ENCODE data around the gene PAFAH1B1.

The PAFAH1B1 gene

GRCh38 chr17:2594722-2595599 is 1.5 kb downstream of the PAFAH1B1 start:
- no peak for TF ChIP-seq CTCF (IDR thresholded peaks at IDR 0.05; ENCODE audit: control insufficient read depth, extremely low read depth, insufficient read depth)
- H3K4me3 ChIP-seq (ENCODE audit: low read depth, low read length): peak overlapping the region; percentile 92
- no peak for DNase-seq (ENCODE audit: low read depth)

- no peak for DNase-seq (ENCODE audit: low read depth)
- H3K4me3 ChIP-seq (ENCODE audit: low read depth, low read length): no peak overlapping the region; the same call in 1 of the 2 replicates
- TF ChIP-seq CTCF (IDR thresholded peaks at IDR 0.05; ENCODE audit: control insufficient read depth, extremely low read depth, insufficient read depth): no peak
These were observed 2.3 kb downstream of the PAFAH1B1 start for GRCh38 chr17:2595716-2596115.

- DNase-seq (ENCODE audit: low read depth): no peak
- no peak overlapping the region for H3K4me3 ChIP-seq (ENCODE audit: low read depth, low read length)
- TF ChIP-seq CTCF (IDR thresholded peaks at IDR 0.05; ENCODE audit: control insufficient read depth, extremely low read depth, insufficient read depth): no peak
These were observed 4.7 kb downstream of the PAFAH1B1 start for GRCh38 chr17:2598166-2598565.

GRCh38 chr17:2602597-2603017 is 9.2 kb downstream of the PAFAH1B1 start:
- no peak for DNase-seq (ENCODE audit: low read depth)
- TF ChIP-seq CTCF (IDR thresholded peaks at IDR 0.05; ENCODE audit: control insufficient read depth, extremely low read depth, insufficient read depth): no peak
- no peak overlapping the region for H3K4me3 ChIP-seq (ENCODE audit: low read depth, low read length)

- no peak for TF ChIP-seq CTCF (IDR thresholded peaks at IDR 0.05; ENCODE audit: control insufficient read depth, extremely low read depth, insufficient read depth)
- no peak for DNase-seq (ENCODE audit: low read depth)
- no peak overlapping the region for H3K4me3 ChIP-seq (ENCODE audit: low read depth, low read length)
These were observed 15.0 kb downstream of the PAFAH1B1 start for GRCh38 chr17:2608350-2608913.

GRCh38 chr17:2609091-2609490 is 15.6 kb downstream of the PAFAH1B1 start:
- no peak overlapping the region for H3K4me3 ChIP-seq (ENCODE audit: low read depth, low read length)
- DNase-seq (ENCODE audit: low read depth): no peak
- no peak for TF ChIP-seq CTCF (IDR thresholded peaks at IDR 0.05; ENCODE audit: control insufficient read depth, extremely low read depth, insufficient read depth)
